Measurements from ENCODE around the gene BAHCC1. TPM values are rescaled to one million over a fixed set of nuclear protein-coding genes. Genes with fewer than 3 reads are reported as not detected.
A peak's percentile ranks its signal among the peaks of the same experiment; 100 is the strongest.

BAHCC1 gene
- total and polyA plus RNA-seq, 10 of the 15 experiments (the other 5 are each of a cell fraction or from before 2014, with no cell fraction given) = 0.03 to 0.14 (median 0.11) TPM; not detected in 6

GRCh38 chr17:81514489-81514738, 119.2 kb downstream of the BAHCC1 start:
- FAIRE-seq = no peak
- no peaks in the 10 kb centered on the region; the same call in 2 of the 3 replicates for H3K9me3 ChIP-seq (replicated peaks; ENCODE audit: control insufficient read depth, insufficient read depth, low read length)
- peak overlapping the region; percentile 87 for H3K4me3 ChIP-seq
- no TSS peak for BruUV-seq (replicated peaks)
- TF ChIP-seq POLR2AphosphoS2 (IDR thresholded peaks at IDR 0.05; ENCODE audit: low read depth, low read length) (no peak), PML (IDR thresholded peaks at IDR 0.05; ENCODE audit: low read length) (no peak), RB1 (IDR thresholded peaks at IDR 0.05; ENCODE audit: borderline replicate concordance) (no peak), EGR1 (IDR thresholded peaks at IDR 0.05; ENCODE audit: borderline replicate concordance in 1 of 2, low read depth in 2 of 2, low read length in 2 of 2) (peak in 1 of 2 experiments; percentile 68; a peak in 1 of 3 replicates), HDAC6 (IDR thresholded peaks at IDR 0.05; ENCODE audit: unreplicated experiment) (no peak), MYC (IDR thresholded peaks at IDR 0.05; ENCODE audit: insufficient read depth, insufficient read length, insufficient replicate concordance, low read length, severe bottlenecking) (peak; percentile 5), NFYB (IDR thresholded peaks at IDR 0.05; ENCODE audit: insufficient read depth, low read depth, low read length) (no peak), ZNF24 (IDR thresholded peaks at IDR 0.05) (no peak), KAT2A (conservative IDR thresholded peaks at IDR 0.05; ENCODE audit: control insufficient read depth, low read depth, low read length) (no peak), RAD51 (IDR thresholded peaks at IDR 0.05) (no peak), MEF2A (IDR thresholded peaks at IDR 0.05; ENCODE audit: insufficient read depth, low read depth, low read length) (no peak), SMARCA5 (IDR thresholded peaks at IDR 0.05) (no peak), RAD21 (IDR thresholded peaks at IDR 0.05; ENCODE audit: insufficient read depth, low read depth, low read length) (no peak), SUPT20H (IDR thresholded peaks at IDR 0.05; ENCODE audit: borderline replicate concordance, control insufficient read depth, low read depth, low read length) (no peak), ETV6 (conservative IDR thresholded peaks at IDR 0.05 in 1 of 2, IDR thresholded peaks at IDR 0.05 in 1 of 2; ENCODE audit: borderline replicate concordance in 1 of 2, low read depth in 1 of 2) (no peak)
- TF ChIP-seq, protein P1, sequence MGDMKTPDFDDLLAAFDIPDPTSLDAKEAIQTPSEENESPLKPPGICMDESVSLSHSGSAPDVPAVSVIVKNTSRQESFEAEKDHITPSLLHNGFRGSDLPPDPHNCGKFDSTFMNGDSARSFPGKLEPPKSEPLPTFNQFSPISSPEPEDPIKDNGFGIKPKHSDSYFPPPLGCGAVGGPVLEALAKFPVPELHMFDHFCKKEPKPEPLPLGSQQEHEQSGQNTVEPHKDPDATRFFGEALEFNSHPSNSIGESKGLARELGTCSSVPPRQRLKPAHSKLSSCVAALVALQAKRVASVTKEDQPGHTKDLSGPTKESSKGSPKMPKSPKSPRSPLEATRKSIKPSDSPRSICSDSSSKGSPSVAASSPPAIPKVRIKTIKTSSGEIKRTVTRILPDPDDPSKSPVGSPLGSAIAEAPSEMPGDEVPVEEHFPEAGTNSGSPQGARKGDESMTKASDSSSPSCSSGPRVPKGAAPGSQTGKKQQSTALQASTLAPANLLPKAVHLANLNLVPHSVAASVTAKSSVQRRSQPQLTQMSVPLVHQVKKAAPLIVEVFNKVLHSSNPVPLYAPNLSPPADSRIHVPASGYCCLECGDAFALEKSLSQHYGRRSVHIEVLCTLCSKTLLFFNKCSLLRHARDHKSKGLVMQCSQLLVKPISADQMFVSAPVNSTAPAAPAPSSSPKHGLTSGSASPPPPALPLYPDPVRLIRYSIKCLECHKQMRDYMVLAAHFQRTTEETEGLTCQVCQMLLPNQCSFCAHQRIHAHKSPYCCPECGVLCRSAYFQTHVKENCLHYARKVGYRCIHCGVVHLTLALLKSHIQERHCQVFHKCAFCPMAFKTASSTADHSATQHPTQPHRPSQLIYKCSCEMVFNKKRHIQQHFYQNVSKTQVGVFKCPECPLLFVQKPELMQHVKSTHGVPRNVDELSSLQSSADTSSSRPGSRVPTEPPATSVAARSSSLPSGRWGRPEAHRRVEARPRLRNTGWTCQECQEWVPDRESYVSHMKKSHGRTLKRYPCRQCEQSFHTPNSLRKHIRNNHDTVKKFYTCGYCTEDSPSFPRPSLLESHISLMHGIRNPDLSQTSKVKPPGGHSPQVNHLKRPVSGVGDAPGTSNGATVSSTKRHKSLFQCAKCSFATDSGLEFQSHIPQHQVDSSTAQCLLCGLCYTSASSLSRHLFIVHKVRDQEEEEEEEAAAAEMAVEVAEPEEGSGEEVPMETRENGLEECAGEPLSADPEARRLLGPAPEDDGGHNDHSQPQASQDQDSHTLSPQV (IDR thresholded peaks at IDR 0.05) = no peak
- peaks cover 18 to 22% of the 10 kb centered on the region in 2 experiments for H3K36me3 ChIP-seq (ENCODE audit: control insufficient read depth in 2 of 2, insufficient read depth in 2 of 2, low read length in 1 of 2)
- no CpG with 5 or more reads among the region's 34 CpGs for WGBS (ENCODE audit: insufficient coverage, insufficient replicate concordance, low lambda C conversion rate, missing lambda C conversion rate)
- DNase-seq (ENCODE audit: low read depth, low spot score) = no peak
- H3K9ac ChIP-seq (ENCODE audit: control insufficient read depth, insufficient read depth, low read length) = peak overlapping the region; percentile 87
- peaks cover 90% of the 10 kb centered on the region for H3K79me2 ChIP-seq (ENCODE audit: control insufficient read depth, insufficient read depth, low read length)
- H4K20me1 ChIP-seq (ENCODE audit: control insufficient read depth, insufficient read depth) = peaks cover 7% of the 10 kb centered on the region
- peak overlapping the region; percentile 95 for H3K4me2 ChIP-seq (ENCODE audit: control insufficient read depth, insufficient read depth)
- SMC1A ChIA-PET (ENCODE audit: uncharacterized antibody, unreplicated experiment) = no interaction called here
- in situ Hi-C loops (cut with MboI) (no loop called here), intact Hi-C loops (cut with micrococcal nuclease; ENCODE audit: unreplicated experiment) (loop anchor here (10.0 kb wide), 1 partner anchor 260 kb away; no protein-coding TSS in a partner anchor)
- CTCF ChIA-PET = no interaction called here
- POLR2A ChIA-PET = interaction anchor here (2.1 kb wide), 1 partner anchor 38 kb away, joined by 7 read pairs; the partner anchor contains the start of gene FAAP100
- no peak for ATAC-seq
- RAD21 ChIA-PET (ENCODE audit: unreplicated experiment) = no interaction called here
- H3K27me3 ChIP-seq (replicated peaks in 1 of 2; ENCODE audit: control insufficient read depth in 2 of 2, insufficient read depth in 2 of 2, low read length in 1 of 2) = no peaks in the 10 kb centered on the region
- peaks cover 22% of the 10 kb centered on the region for H3K4me1 ChIP-seq (ENCODE audit: control insufficient read depth, insufficient read depth, low read length)
- peak overlapping the region; percentile 100 for H3K27ac ChIP-seq (ENCODE audit: control insufficient read depth, insufficient read depth)
- no peak overlapping the region for H2AFZ ChIP-seq (ENCODE audit: control insufficient read depth, low read depth, low read length)
